ENCODE data around the gene CKS1B. TPM values are rescaled to one million over a fixed set of nuclear protein-coding genes. Genes with fewer than 3 reads are reported as not detected.

CKS1B gene
- total and polyA plus RNA-seq, 2 donors (not counting 1 experiment from before 2014, with no cell fraction given), result 40.3 to 55.4 TPM

DNA sequence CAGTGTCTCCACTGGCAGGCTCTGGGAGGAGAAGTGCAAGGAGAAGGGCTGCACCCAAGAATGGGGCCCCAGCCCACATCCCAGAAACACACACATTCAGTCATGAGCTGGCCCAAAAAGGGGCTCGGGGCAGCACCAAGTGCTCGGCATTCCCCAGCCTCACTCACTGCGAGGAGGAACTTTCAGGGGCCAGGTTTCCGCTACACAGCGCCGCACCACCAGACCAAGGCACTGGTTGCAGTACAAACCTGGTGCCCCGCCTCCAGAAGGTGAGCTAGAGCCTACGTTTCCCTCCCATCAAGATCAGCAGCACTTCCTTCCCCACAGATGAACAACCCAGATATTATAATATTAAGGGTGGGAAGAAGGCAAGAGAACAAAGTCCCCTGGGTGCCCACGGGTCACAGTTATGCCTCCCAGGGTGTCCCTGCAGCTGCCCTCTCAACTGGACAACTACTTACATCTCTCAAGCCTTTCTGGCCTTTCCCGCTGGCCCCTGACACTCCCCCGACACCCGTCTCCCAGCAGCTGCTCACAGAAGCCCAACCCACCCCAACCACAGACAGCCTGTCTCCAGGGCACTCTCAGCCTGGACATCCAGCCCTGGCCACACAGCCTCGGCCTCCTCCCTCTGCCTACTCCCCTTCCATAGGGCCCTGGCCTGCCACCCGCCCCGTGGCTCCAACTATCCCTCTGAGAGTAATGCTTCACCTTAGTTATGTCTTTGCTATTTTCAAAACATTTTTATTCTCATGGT is 22.4 kb upstream of the CKS1B start:
- no peak for DNase-seq (ENCODE audit: low read depth in 2 of 2)
- no peaks in the 10 kb centered on the region for H4K20me1 ChIP-seq (ENCODE audit: control insufficient read depth, extremely low read depth, insufficient read depth, low read length)
- no peaks in the 10 kb centered on the region for H3K27me3 ChIP-seq (ENCODE audit: control insufficient read depth, insufficient read depth, low read length)
- H3K79me2 ChIP-seq (ENCODE audit: control insufficient read depth, insufficient read depth, low read length), result no peaks in the 10 kb centered on the region
- H3K4me2 ChIP-seq (ENCODE audit: extremely low read depth, insufficient read depth, low read length), result no peak overlapping the region
- H3K36me3 ChIP-seq (ENCODE audit: control insufficient read depth, insufficient read depth, low read length), result no peaks in the 10 kb centered on the region
- H3K4me3 ChIP-seq (replicated peaks in 1 of 4; ENCODE audit: control extremely low read depth in 1 of 4, insufficient read depth in 1 of 4, low read depth in 3 of 4, low read length in 4 of 4), result no peak overlapping the region
- H3K9ac ChIP-seq (ENCODE audit: insufficient read depth, low read length), result no peak overlapping the region
- TF ChIP-seq EZH2 (IDR thresholded peaks at IDR 0.05; ENCODE audit: low read length, missing control alignments), result no peak
- TF ChIP-seq, protein P1, sequence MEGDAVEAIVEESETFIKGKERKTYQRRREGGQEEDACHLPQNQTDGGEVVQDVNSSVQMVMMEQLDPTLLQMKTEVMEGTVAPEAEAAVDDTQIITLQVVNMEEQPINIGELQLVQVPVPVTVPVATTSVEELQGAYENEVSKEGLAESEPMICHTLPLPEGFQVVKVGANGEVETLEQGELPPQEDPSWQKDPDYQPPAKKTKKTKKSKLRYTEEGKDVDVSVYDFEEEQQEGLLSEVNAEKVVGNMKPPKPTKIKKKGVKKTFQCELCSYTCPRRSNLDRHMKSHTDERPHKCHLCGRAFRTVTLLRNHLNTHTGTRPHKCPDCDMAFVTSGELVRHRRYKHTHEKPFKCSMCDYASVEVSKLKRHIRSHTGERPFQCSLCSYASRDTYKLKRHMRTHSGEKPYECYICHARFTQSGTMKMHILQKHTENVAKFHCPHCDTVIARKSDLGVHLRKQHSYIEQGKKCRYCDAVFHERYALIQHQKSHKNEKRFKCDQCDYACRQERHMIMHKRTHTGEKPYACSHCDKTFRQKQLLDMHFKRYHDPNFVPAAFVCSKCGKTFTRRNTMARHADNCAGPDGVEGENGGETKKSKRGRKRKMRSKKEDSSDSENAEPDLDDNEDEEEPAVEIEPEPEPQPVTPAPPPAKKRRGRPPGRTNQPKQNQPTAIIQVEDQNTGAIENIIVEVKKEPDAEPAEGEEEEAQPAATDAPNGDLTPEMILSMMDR (conservative IDR thresholded peaks at IDR 0.05 in 1 of 2, IDR thresholded peaks at IDR 0.05 in 1 of 2; ENCODE audit: low read depth in 1 of 2, low read length in 2 of 2), result no peak
- H2AFZ ChIP-seq (ENCODE audit: low read length), result no peak overlapping the region
- H3K27ac ChIP-seq (ENCODE audit: insufficient read depth, low read length), result no peak overlapping the region
- H3K9me3 ChIP-seq (ENCODE audit: control insufficient read depth, insufficient read depth, low read depth, low read length), result no peaks in the 10 kb centered on the region
- peaks cover 11% of the 10 kb centered on the region for H3K4me1 ChIP-seq (ENCODE audit: control insufficient read depth, extremely low read depth, insufficient read depth, low read length)

DNA sequence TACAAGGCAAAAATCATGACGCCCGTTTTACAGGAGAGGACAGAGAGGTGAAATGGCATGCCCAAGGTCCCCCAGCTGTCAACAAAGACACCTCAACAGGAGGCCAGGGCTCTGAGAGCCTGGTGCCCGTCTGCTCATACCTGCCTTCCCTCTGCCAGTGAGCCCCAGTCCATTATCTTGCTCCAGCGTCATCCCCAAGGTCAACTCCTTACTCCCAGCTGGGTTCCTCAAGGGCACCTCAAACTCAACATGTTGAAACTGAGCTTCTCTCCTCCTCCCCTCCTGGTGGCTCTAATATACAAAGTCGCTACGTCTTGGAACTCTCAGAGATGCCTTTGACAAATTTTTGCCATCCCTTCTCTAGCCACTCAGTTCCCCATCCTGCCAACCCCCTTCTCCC is 21.8 kb upstream of the CKS1B start:
- Histone ChIP-seq H3K27me3 (ENCODE audit: control insufficient read depth, insufficient read depth, low read length) (no peaks in the 10 kb centered on the region), H3K79me2 (ENCODE audit: control insufficient read depth, insufficient read depth, low read length) (no peaks in the 10 kb centered on the region), H3K27ac (ENCODE audit: insufficient read depth, low read length) (no peak overlapping the region), H3K4me1 (ENCODE audit: control insufficient read depth, extremely low read depth, insufficient read depth, low read length) (peaks cover 11% of the 10 kb centered on the region), H2AFZ (ENCODE audit: low read length) (no peak overlapping the region), H3K9me3 (ENCODE audit: control insufficient read depth, insufficient read depth, low read depth, low read length) (no peaks in the 10 kb centered on the region), H4K20me1 (ENCODE audit: control insufficient read depth, extremely low read depth, insufficient read depth, low read length) (no peaks in the 10 kb centered on the region), H3K36me3 (ENCODE audit: control insufficient read depth, insufficient read depth, low read length) (no peaks in the 10 kb centered on the region), H3K4me2 (ENCODE audit: extremely low read depth, insufficient read depth, low read length) (no peak overlapping the region), H3K9ac (ENCODE audit: insufficient read depth, low read length) (no peak overlapping the region), H3K4me3 (replicated peaks in 1 of 4; ENCODE audit: control extremely low read depth in 1 of 4, insufficient read depth in 1 of 4, low read depth in 3 of 4, low read length in 4 of 4) (no peak overlapping the region)
- TF ChIP-seq, protein P1 (conservative IDR thresholded peaks at IDR 0.05 in 1 of 2, IDR thresholded peaks at IDR 0.05 in 1 of 2; ENCODE audit: low read depth in 1 of 2, low read length in 2 of 2), result no peak
- no peak for TF ChIP-seq EZH2 (IDR thresholded peaks at IDR 0.05; ENCODE audit: low read length, missing control alignments)
- no peak for DNase-seq (ENCODE audit: low read depth in 2 of 2)

DNA sequence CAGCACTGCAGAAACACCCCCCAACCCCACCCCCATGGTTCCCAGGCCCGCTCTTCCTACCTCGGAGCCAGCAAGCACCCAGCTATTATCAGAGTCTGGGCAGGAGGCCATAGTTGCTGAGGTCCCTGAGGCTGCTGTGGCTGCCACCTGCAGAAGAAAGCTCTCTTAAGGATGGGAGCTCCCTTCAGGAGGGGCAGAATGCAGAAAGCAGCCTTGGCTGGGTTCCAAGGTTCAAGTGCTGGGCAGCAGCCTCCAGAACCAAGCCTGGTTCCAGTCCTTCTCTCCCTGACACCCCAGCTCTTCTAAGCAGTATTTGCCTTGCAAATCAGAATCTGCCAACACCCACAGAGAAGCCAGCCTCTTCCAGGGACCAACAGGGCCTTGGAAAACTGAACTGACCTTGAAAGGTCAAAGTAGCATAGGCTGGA is 20.9 kb upstream of the CKS1B start:
- TF ChIP-seq, protein P1 (conservative IDR thresholded peaks at IDR 0.05 in 1 of 2, IDR thresholded peaks at IDR 0.05 in 1 of 2; ENCODE audit: low read depth in 1 of 2, low read length in 2 of 2), result no peak
- no peak for TF ChIP-seq EZH2 (IDR thresholded peaks at IDR 0.05; ENCODE audit: low read length, missing control alignments)
- H4K20me1 ChIP-seq (ENCODE audit: control insufficient read depth, extremely low read depth, insufficient read depth, low read length), result no peaks in the 10 kb centered on the region

More for the DNA sequence above, 20.9 kb upstream of the CKS1B start:
- H2AFZ ChIP-seq (ENCODE audit: low read length), result no peak overlapping the region
- peaks cover under 1% of the 10 kb centered on the region for H3K36me3 ChIP-seq (ENCODE audit: control insufficient read depth, insufficient read depth, low read length)
- H3K79me2 ChIP-seq (ENCODE audit: control insufficient read depth, insufficient read depth, low read length), result no peaks in the 10 kb centered on the region
- no peaks in the 10 kb centered on the region for H3K9me3 ChIP-seq (ENCODE audit: control insufficient read depth, insufficient read depth, low read depth, low read length)
- no peak overlapping the region for H3K27ac ChIP-seq (ENCODE audit: insufficient read depth, low read length)
- peaks cover 11% of the 10 kb centered on the region for H3K4me1 ChIP-seq (ENCODE audit: control insufficient read depth, extremely low read depth, insufficient read depth, low read length)
- no peak for DNase-seq (ENCODE audit: low read depth in 2 of 2)
- no peak overlapping the region for H3K4me3 ChIP-seq (replicated peaks in 1 of 4; ENCODE audit: control extremely low read depth in 1 of 4, insufficient read depth in 1 of 4, low read depth in 3 of 4, low read length in 4 of 4)
- H3K27me3 ChIP-seq (ENCODE audit: control insufficient read depth, insufficient read depth, low read length), result no peaks in the 10 kb centered on the region
- H3K9ac ChIP-seq (ENCODE audit: insufficient read depth, low read length), result no peak overlapping the region
- no peak overlapping the region for H3K4me2 ChIP-seq (ENCODE audit: extremely low read depth, insufficient read depth, low read length)

All from fibroblast of lung (primary cell).